Sciatic nerve (tissue), 2 donors: Measurements from ENCODE around the gene LSM2. TPM values are rescaled to one million over a fixed set of nuclear protein-coding genes. Genes with fewer than 3 reads are reported as not detected.
"Not testable (repeated sequence)": the region's sequence is repeated elsewhere in the genome, so short reads cannot be mapped to it uniquely, and the experiment has no call there.

Experiments used
- ATAC-seq: fragments of 200-7000 bp; cut with Tn5 transposase; one replicate; pipeline ENCODE4 v1.9.1; 2020; ENCODE audit warnings: mild to moderate bottlenecking, moderate library complexity
- DNase-seq: peaks from one replicate; pipeline ENCODE4 v3.0.0-alpha.2; 2020; ENCODE audit warnings: low spot score
- intact Hi-C: fragments of 100-400 bp; cut with DNase I; formaldehyde crosslinking; loops from one replicate; pipeline ENCODE4 v1.14.2; 2022
- total RNA-seq: library from RNA; stranded (reverse); fragmentation: NEBNext Ultra II Directional; extraction: Animal tissue kit (Norgen Biotek cat#: 25700); gene quantifications from one replicate; pipeline ENCODE4 v1.2.1, GENCODE V29; 2021
- donor health status: DM: no; HTN: no; CAD: no.
- donor health status: DM: no; HTN: no; CAD: no.

The LSM2 gene
- total RNA-seq, 1 donor from 2014 or later, result 30.1 TPM

GRCh38 chr6:31830886-31831335, 24.1 kb upstream of the LSM2 start:
- intact Hi-C loops, result loop anchor here (10.0 kb wide), 3 partner anchors 106 to 286 kb away; partner anchors contain the start of genes ATP6V1G2, DDAH2, DDX39B and LY6G5C
- DNase-seq (no peak), ATAC-seq (no peak)

GRCh38 chr6:31829633-31830283, 23.0 kb upstream of the LSM2 start:
- ATAC-seq (no peak), DNase-seq (no peak)
- intact Hi-C loops, result loop anchor here (10.0 kb wide), 3 partner anchors 105 to 285 kb away; partner anchors contain the start of genes ATP6V1G2, DDAH2, DDX39B and LY6G5C

DNA sequence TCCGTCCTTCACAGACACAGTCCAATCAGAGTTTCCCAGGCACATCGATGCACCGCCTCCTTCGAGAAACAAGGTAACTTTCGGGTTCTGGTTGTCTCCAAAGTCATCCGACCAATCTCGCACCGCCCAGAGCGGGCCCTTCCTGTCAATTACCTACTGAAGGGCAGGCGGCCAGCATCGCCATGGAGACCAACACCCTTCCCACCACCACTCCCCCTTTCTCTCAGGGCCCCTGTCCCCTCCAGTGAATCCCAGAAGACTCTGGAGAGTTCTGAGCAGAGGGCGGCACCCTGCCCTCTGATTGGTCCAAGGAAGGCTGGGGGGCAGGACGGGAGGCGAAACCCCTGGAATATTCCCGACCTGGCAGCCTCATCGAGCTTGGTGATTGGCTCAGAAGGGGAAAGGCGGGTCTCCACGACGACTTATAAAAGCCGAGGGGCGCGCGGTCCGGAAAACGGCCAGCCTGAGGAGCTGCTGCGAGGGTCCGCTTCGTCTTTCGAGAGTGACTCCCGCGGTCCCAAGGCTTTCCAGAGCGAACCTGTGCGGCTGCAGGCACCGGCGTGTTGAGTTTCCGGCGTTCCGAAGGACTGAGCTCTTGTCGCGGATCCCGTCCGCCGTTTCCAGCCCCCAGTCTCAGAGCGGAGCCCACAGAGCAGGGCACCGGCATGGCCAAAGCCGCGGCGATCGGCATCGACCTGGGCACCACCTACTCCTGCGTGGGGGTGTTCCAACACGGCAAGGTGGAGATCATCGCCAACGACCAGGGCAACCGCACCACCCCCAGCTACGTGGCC, 20.7 kb upstream of the LSM2 start, which contains the start of gene HSPA1B:
Gene HSPA1B (plus strand): TSS at position 453 of the 794 bp plus-strand sequence. CDS start 213 bp downstream, at position 666.
- peak; percentile 94 for ATAC-seq
- peak; percentile 99 for DNase-seq
- intact Hi-C loops, result no loop called here

DNA sequence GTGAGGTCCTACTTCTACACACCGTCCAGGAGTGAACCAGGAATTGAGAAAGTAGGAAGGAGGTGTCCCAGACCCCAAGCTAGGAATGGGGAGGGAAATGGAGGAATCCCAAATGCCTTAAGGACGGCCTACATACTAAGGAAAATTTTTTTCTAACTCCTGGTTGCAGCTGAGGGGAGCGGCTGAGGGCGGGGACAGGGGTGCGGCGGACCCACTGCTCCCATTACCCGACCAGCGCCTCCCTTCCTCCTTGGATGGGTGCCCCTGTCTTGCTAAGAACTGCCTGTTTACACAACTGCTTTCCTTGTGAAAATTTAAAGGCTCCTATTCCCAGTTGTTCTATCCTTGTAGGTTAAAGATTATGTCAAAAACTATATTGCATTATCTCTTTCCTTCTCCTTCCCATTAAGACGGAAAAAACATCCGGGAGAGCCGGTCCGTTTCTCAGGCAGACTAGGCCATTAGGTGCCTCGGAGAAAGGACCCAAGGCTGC, 20.1 kb upstream of the LSM2 start:
- DNase-seq (peak; percentile 90), ATAC-seq (peak; percentile 73)
- intact Hi-C loops, result no loop called here

DNA sequence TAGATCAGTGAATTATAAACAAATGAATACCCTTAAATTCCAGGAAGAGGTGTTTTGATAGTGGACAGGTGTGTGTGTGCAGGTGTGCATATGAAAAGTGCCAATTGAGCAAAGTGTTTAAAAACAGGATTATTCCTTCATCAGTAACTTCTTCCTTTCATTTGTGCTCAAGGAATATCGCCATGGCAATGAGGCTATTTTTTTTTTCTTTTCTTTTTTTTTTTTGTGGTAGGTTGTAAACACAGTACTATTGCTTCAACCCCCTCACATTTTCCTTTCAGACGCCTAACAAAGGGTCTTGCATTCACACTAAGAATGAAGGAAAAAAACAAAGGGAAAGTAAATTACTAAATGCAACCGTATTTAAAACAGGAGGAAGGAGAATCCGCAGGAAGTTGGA, 18.8 kb upstream of the LSM2 start:
- no peak for ATAC-seq
- intact Hi-C loops, result no loop called here
- DNase-seq, result no peak

- ATAC-seq, intact Hi-C loops, DNase-seq: not testable (repeated sequence)
Observed at GRCh38 chr6:31823592-31824196, 16.9 kb upstream of the LSM2 start.

DNA sequence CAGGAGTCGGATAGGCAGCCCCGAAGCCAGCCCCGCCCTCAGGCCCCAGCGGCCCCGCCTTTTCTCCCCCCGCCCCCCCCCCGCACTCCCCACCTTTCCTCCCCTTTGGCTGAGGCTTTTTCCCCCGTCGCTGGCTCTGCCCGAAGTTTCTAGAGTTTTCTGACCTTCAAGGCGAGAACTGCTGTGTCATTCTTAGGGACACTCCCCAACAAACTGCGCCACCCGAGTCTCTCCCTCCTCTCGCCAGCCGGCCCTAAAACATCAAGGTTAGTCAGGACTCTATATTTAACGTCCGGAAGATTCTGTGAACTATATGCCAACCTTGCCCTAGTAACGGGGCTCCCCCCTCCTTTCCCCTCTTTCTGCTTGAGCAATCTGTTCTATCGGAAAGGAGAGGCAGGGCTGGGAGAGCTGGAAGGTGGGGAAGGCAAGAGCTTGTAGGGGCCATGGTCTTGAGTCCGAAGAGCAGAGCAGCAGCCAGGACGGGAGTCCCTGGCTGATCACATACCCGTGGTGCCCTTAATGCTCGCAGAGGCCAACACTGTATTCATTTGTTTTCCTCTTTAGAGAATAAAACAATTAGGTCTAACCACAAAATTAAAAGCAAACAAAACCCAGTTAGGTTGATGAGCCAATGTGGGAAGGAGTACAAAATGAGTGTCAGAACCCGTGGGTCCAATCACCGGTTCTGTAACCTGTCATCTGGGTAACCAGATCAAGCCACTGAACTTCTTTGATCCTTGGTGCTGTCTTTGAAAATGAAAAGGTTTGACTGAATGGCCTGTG, 15.5 kb upstream of the LSM2 start:
- DNase-seq, result peak; percentile 91
- ATAC-seq, result peak; percentile 78
- intact Hi-C loops, result no loop called here

- intact Hi-C loops, result no loop called here
- peak; percentile 56 for ATAC-seq
- peak; percentile 86 for DNase-seq
Observed at GRCh38 chr6:31821301-31822035, 14.7 kb upstream of the LSM2 start.

DNA sequence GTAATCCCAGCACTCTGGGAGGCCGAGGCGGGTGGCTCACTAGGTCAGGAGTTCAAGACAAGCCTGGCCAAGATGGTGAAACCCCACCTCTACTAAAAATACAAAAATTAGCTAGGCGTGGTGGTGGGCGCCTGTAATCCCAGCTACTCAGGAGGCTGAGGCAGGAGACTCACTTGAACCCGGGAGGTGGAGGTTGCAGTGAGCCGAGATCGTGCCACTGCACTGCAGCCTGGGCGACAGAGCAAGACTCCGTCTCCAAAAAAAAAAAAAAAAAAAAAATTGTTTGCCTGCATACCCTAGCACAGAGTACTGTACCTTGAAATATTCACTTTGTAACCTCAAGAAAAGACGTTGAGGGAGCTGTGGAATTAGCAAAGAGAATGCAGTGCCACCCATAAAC, 13.6 kb upstream of the LSM2 start:
- intact Hi-C loops, ATAC-seq, DNase-seq: not testable (repeated sequence)

GRCh38 chr6:31819871-31820299, 13.1 kb upstream of the LSM2 start:
- no peak for DNase-seq
- no peak for ATAC-seq
- intact Hi-C loops, result no loop called here

DNA sequence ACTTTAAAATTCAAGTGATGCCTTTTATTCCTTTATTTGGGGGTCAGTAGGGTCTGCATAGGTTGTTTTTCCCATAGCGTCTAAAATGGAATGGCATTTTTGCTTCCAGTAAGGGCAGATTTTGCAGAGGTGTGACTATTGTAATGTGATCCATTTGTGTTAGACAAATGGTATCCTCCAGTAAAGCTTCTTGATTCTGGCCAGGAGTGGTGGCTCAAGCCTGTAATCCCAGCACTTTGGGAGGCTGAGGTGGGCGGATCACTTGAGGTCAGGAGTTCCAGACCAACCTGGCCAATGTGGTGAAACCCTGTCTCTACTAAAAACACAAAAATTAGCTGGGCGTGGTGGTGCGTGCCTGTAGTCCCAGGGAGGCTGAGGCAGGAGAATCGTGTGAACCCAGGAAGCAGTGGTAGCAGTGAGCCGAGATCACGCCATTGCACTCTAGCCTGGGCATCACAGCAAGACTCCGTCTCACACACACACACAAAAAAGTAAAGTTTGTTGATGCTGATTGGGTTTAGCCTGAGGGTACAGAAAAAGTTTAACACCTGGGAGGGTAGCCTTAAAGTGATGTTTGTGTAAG, 11.3 kb upstream of the LSM2 start:
- intact Hi-C loops, ATAC-seq, DNase-seq: not testable (repeated sequence)

DNA sequence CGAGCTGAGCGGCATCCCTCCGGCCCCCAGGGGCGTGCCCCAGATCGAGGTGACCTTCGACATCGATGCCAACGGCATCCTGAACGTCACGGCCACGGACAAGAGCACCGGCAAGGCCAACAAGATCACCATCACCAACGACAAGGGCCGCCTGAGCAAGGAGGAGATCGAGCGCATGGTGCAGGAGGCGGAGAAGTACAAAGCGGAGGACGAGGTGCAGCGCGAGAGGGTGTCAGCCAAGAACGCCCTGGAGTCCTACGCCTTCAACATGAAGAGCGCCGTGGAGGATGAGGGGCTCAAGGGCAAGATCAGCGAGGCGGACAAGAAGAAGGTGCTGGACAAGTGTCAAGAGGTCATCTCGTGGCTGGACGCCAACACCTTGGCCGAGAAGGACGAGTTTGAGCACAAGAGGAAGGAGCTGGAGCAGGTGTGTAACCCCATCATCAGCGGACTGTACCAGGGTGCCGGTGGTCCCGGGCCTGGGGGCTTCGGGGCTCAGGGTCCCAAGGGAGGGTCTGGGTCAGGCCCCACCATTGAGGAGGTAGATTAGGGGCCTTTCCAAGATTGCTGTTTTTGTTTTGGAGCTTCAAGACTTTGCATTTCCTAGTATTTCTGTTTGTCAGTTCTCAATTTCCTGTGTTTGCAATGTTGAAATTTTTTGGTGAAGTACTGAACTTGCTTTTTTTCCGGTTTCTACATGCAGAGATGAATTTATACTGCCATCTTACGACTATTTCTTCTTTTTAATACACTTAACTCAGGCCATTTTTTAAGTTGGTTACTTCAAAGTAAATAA, 10.6 kb upstream of the LSM2 start:
- ATAC-seq, intact Hi-C loops: not testable (repeated sequence)
- peak; percentile 67 for DNase-seq

GRCh38 chr6:31815025-31815838, 8.5 kb upstream of the LSM2 start, which contains the start of the genes HSPA1A and HSPA1L:
Gene HSPA1A, plus strand, starts transcription at chr6:31815543. Its CDS starts 214 bp downstream, at chr6:31815757.
Gene HSPA1L, minus strand, starts transcription at chr6:31815283. Its CDS starts 3,311 bp downstream, at chr6:31811972.
- intact Hi-C loops, result no loop called here
- ATAC-seq, result peak; percentile 93
- peak; percentile 98 for DNase-seq

DNA sequence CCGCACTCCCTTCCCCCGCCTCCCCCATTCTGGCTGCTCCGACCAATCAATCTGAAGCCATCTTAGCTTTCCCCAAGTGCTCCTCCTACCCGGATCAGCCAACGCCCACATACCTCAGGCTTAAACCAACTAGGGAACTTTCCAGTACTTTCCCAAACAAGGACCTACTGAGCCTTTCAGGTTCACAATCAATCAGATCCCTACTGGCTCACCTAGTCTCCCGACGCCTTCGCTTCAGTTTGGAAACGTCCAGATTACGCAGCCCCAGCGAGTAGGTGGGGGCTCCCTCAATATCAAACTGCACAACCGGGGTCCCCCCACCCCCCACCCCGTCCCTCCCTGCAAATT, 7.9 kb upstream of the LSM2 start:
- ATAC-seq (peak; percentile 89), DNase-seq (peak; percentile 96)
- intact Hi-C loops, result no loop called here

GRCh38 chr6:31813465-31813849, 6.7 kb upstream of the LSM2 start:
- ATAC-seq (no peak), DNase-seq (no peak)
- intact Hi-C loops, result no loop called here

DNA sequence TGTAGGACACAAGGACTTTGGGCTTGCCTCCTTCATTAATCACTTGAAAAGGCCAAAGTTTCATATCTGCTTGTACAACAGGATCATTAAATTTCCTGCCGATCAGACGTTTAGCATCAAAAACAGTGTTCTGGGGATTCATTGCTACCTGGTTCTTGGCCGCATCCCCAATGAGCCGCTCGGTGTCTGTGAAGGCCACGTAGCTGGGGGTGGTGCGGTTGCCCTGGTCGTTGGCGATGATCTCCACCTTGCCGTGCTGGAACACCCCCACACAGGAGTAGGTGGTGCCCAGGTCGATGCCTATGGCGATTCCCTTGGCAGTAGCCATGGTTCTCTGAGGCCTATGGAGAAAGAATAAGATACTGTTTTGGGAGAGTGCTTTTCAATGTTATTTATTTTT, 4.9 kb upstream of the LSM2 start:
- intact Hi-C loops, result no loop called here
- ATAC-seq (no peak), DNase-seq (peak; percentile 57)
